Muscle layer of duodenum (tissue), 2 donors: ENCODE results near the gene UGT1A3.
"Not testable (repeated sequence)": the region's sequence is repeated elsewhere in the genome, so short reads cannot be mapped to it uniquely, and the experiment has no call there.

ENCODE experiments used
- H3K27ac ChIP-seq: one replicate; pipeline ENCODE4 v1.7.0; 2013; ENCODE audit warnings: mild to moderate bottlenecking, low read length
- H3K27me3 ChIP-seq: one replicate; pipeline ENCODE4 v1.7.0; 2013; ENCODE audit warnings: low read depth, mild to moderate bottlenecking, control low read depth, low read length
- H3K36me3 ChIP-seq, 2 donors: one replicate each; pipeline ENCODE4 v1.7.0; 2013; ENCODE audit warnings: low read length in 2 of 2, control low read depth in 1 of 2, mild to moderate bottlenecking in 1 of 2; ENCODE audit not compliant: insufficient read depth in 2 of 2, control insufficient read depth in 1 of 2
- H3K4me1 ChIP-seq, 2 donors: one replicate each; pipeline ENCODE4 v1.7.0; 2013; ENCODE audit warnings: low read length in 2 of 2, mild to moderate bottlenecking in 2 of 2, control low read depth in 1 of 2, moderate library complexity in 1 of 2; ENCODE audit not compliant: insufficient read depth in 2 of 2, control insufficient read depth in 1 of 2
- H3K4me3 ChIP-seq, 2 donors: one replicate each; pipeline ENCODE4 v1.7.0; 2013; ENCODE audit warnings: low read length in 2 of 2, low read depth in 1 of 2, mild to moderate bottlenecking in 1 of 2
- H3K9me3 ChIP-seq, 2 donors: one replicate each; pipeline ENCODE4 v1.7.0; 2013; ENCODE audit warnings: low read length in 2 of 2, control low read depth in 1 of 2, mild to moderate bottlenecking in 1 of 2; ENCODE audit not compliant: control insufficient read depth in 1 of 2
- donor health status: healthy.

UGT1A3 gene

GRCh38 chr2:233692648-233693047, 36.2 kb upstream of the UGT1A3 start, which contains the start of gene UGT1A6:
Gene UGT1A6 (plus strand): TSS chr2:233692890. CDS start chr2:233693005, 115 bp downstream.
- Histone ChIP-seq H3K4me3 (peak within 1 kb of the TSS in 1 of 2 donors; percentile 17), H3K9me3 (no peaks in the 10 kb centered on the region), H3K36me3 (no peaks in the 10 kb centered on the region), H3K4me1 (no peaks in the 10 kb centered on the region), H3K27ac (peak within 1 kb of the TSS; percentile 7), H3K27me3 (no peaks in the 10 kb centered on the region)

DNA sequence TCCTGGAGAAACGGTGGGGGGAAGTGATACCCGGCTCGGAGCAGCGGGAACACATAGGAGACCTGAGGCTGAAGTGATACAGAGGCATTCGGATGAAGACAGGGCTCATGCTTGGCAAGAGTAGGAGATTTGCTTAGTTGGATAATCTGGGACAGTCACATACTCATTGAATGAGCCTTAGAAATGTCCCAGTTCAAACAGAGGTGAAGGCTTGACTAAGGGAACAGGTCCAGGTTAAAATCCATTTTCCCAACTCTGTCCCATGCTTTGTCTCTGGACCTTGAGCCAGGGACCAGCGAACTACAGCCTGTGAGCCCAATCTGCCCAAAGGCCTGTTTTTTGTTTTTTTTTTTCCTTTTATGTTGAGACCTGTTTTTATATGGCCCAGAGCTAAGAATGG, 34.9 kb upstream of the UGT1A3 start:
- H3K4me1 ChIP-seq, result no peaks in the 10 kb centered on the region
- H3K36me3 ChIP-seq, result no peaks in the 10 kb centered on the region
- no peak overlapping the region for H3K27ac ChIP-seq
- no peak overlapping the region for H3K4me3 ChIP-seq
- no peaks in the 10 kb centered on the region for H3K9me3 ChIP-seq
- H3K27me3 ChIP-seq, result no peaks in the 10 kb centered on the region

DNA sequence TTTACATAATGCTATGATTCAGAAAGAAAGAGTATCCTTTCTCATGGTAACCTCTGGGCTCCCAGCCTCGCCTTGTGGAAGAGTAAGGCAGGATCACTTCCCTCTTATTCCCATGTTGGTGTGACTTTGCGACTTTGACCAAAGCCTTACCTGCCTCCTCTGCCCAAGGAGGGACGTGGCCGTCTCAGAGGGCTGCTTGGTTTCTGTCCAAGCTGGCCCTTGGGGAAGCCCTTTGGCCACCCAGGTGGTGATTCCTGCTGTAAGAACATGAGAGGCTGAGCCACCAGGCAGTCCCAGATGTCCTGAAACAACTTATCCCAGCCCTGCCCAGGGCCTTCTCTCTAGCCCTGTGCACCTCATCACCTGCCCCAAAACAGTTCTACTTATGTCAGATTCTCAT, 30.1 kb upstream of the UGT1A3 start:
- Histone ChIP-seq H3K4me1 (no peaks in the 10 kb centered on the region), H3K27ac (no peak overlapping the region), H3K4me3 (no peak overlapping the region), H3K9me3 (peaks cover 0 to 6% of the 10 kb centered on the region in 2 donors), H3K36me3 (no peaks in the 10 kb centered on the region), H3K27me3 (no peaks in the 10 kb centered on the region)

GRCh38 chr2:233699424-233700027, 29.3 kb upstream of the UGT1A3 start:
- no peaks in the 10 kb centered on the region for H3K4me1 ChIP-seq
- no peaks in the 10 kb centered on the region for H3K27me3 ChIP-seq
- H3K27ac ChIP-seq, result no peak overlapping the region

DNA sequence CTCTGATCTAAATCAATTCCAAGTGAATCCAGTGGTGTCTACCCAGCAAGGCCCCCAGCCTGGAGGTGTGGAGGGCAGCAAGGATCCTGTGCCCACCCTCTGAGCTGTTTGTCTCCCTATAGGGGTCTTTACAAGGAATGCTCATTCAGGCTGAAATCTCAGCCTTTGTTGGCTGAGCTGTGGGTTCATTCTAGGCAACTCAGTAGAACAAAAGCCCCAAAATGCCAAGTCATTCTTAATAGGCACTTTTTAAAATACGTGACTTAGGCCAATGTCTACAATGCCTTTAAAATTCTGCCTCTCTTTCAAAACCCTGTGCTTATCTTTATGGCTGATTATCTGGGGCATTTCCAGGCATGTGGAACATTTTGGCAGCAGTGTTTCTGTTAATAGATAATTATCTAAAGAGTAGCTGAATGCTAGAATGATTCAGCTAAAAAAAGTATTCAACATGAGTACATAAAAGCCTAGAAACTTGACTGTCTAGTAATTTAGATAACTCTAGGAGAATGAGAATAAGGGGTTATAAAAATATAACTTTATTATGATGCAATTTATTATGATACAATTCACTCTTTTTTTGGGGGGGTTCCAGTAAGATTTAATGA, 28.7 kb upstream of the UGT1A3 start:
- no peaks in the 10 kb centered on the region for H3K27me3 ChIP-seq
- no peak overlapping the region for H3K27ac ChIP-seq
- H3K4me1 ChIP-seq, result no peaks in the 10 kb centered on the region
- peaks cover 0 to 8% of the 10 kb centered on the region in 2 donors for H3K9me3 ChIP-seq
- no peak overlapping the region for H3K4me3 ChIP-seq
- H3K36me3 ChIP-seq, result no peaks in the 10 kb centered on the region

More at GRCh38 chr2:233699424-233700027, 29.3 kb upstream of the UGT1A3 start:
- H3K36me3 ChIP-seq, result no peaks in the 10 kb centered on the region
- H3K9me3 ChIP-seq, result peaks cover 0 to 8% of the 10 kb centered on the region in 2 donors
- no peak overlapping the region for H3K4me3 ChIP-seq

GRCh38 chr2:233700842-233701241, 28.0 kb upstream of the UGT1A3 start:
- not testable (repeated sequence) for H3K27ac ChIP-seq

DNA sequence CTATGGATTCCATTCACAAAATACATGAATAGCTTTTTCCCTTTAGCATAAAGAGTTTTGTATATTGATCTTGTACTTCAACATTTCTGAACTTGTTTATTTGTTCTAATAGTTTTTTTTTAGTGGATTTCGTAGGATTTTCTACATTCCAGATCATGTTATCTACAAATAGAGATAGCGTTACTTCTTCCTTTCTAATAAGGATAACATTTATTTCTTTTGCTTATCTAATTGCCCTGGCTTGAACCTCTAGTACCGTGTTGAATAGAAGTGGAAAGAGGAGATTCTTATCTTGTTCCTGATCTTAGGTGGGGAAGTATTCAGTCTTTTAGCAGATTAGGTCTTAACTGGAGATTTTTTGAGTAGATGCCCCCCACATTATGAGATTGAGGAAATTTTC, 26.6 kb upstream of the UGT1A3 start:
- no peaks in the 10 kb centered on the region for H3K36me3 ChIP-seq
- H3K4me1 ChIP-seq, result no peaks in the 10 kb centered on the region
- H3K27me3 ChIP-seq, result no peaks in the 10 kb centered on the region
- H3K27ac ChIP-seq, result no peak overlapping the region
- H3K4me3 ChIP-seq, result no peak overlapping the region
- peaks cover 0 to 8% of the 10 kb centered on the region in 2 donors for H3K9me3 ChIP-seq

More at GRCh38 chr2:233700842-233701241, 28.0 kb upstream of the UGT1A3 start:
- not testable (repeated sequence) for H3K4me3 ChIP-seq, H3K9me3 ChIP-seq, H3K4me1 ChIP-seq, H3K36me3 ChIP-seq, H3K27me3 ChIP-seq

DNA sequence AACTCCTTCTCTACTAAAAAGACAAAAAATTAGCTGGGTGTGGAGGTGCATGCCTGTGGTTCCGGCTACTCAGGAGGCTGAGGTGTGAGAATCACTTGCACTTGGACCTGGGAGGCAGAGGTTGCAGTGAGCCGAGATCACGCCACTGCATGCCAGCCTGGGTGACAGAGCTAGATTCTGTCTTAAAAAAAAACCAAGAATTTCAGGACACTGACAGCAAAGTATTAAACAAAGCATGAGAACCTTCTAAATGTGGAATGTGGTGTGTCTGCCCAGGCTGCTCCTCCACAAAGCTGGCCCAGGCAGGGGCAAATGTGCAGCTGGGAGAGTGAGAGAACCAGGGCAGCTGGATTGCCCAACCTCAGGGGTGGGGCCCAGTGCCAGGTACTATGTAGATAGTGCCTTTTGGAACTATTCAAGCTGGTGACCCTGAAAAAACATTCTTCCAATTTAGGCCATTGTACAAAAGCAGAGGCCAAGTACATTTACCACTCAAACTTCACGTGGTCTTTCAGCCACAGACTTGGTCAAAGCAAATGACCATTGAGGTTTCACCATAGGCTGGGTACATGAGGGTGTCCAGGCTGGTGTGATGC, 22.8 kb upstream of the UGT1A3 start:
- no peak overlapping the region for H3K27ac ChIP-seq

DNA sequence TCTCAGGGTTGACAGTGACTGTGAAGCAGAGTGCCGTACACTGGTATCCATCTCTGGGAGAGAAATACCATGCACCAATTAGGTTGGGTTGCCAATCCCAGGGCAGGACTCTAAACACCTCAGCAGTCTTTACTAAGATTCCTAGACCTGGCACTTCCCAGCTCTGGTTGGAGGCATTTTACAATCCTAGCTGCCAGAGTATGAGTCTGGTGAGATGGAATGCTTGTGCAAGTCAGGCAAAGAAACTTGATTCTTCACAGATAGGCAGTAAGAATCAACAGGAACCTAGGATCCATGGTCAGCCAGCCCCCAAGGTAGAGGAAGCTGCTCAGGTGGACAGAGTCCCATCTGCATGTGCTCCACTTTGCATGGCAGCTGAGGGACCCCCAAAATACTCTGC, 22.1 kb upstream of the UGT1A3 start:
- Histone ChIP-seq H3K9me3 (peaks cover 0 to 8% of the 10 kb centered on the region in 2 donors), H3K36me3 (no peaks in the 10 kb centered on the region), H3K4me3 (no peak overlapping the region), H3K4me1 (no peaks in the 10 kb centered on the region), H3K27me3 (no peaks in the 10 kb centered on the region), H3K27ac (no peak overlapping the region)

More for the DNA sequence above, 22.8 kb upstream of the UGT1A3 start:
- Histone ChIP-seq H3K36me3 (no peaks in the 10 kb centered on the region), H3K4me1 (no peaks in the 10 kb centered on the region), H3K4me3 (no peak overlapping the region), H3K27me3 (no peaks in the 10 kb centered on the region), H3K9me3 (peaks cover 0 to 8% of the 10 kb centered on the region in 2 donors)

GRCh38 chr2:233707940-233708644, 20.8 kb upstream of the UGT1A3 start:
- Histone ChIP-seq H3K27me3 (no peaks in the 10 kb centered on the region), H3K9me3 (peaks cover 0 to 2% of the 10 kb centered on the region in 2 donors), H3K4me1 (no peaks in the 10 kb centered on the region)

DNA sequence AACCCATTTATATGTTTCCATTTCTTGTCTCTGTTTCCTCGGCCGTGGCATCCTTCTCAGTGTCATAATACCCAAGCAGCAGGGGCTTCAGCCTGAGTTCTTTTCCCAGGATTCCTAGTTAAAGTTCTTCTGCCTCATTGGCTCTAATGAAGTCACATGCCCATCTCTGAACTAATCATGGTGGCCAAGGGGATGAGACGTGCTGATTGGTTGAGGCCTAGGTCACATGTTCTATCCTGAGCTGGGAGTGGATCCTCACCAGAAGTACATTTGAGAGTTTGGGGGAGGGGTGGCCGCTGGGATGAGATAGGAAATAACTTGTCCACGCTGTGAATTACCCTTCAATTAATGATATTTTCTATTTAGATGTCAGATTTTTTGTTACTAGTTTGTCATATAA, 19.9 kb upstream of the UGT1A3 start:
- no peaks in the 10 kb centered on the region for H3K36me3 ChIP-seq
- peaks cover 0 to 1% of the 10 kb centered on the region in 2 donors for H3K9me3 ChIP-seq
- H3K27me3 ChIP-seq, result no peaks in the 10 kb centered on the region
- H3K4me3 ChIP-seq, result no peak overlapping the region
- no peak overlapping the region for H3K27ac ChIP-seq
- no peaks in the 10 kb centered on the region for H3K4me1 ChIP-seq

More at GRCh38 chr2:233707940-233708644, 20.8 kb upstream of the UGT1A3 start:
- Histone ChIP-seq H3K27ac (no peak overlapping the region), H3K4me3 (no peak overlapping the region), H3K36me3 (no peaks in the 10 kb centered on the region)
